Bronchial epithelial cell (primary cell): ENCODE data around the gene TBRG4. TPM values are rescaled to one million over a fixed set of nuclear protein-coding genes. Genes with fewer than 3 reads are reported as not detected.

Experiments used
- DNase-seq: peaks from one replicate; pipeline ENCODE4 v3.0.0-alpha.2; 2010; ENCODE audit warnings: low read depth
- FAIRE-seq: peaks from 2 replicates; lab custom pipeline; 2011; peaks lifted over from hg19 to GRCh38; lab: Jason Lieb, UNC
- H3K27me3 ChIP-seq: 2 replicates; pipeline ENCODE4 v1.5.1; 2011; ENCODE audit warnings: low read length; ENCODE audit not compliant: control insufficient read depth, insufficient read depth
- H3K36me3 ChIP-seq: 2 replicates; pipeline ENCODE4 v1.5.1; 2011; ENCODE audit warnings: low read length; ENCODE audit not compliant: control insufficient read depth, insufficient read depth
- H3K4me3 ChIP-seq: 2 replicates; pipeline ENCODE4 v1.5.1; 2011; ENCODE audit warnings: mild to moderate bottlenecking, low read depth, low read length, control low read depth
- total RNA-seq: library from RNA; depleted of rRNA; stranded (reverse); fragments of >200 nt; gene quantifications from 2 replicates; pipeline ENCODE4 v1.2.1, GENCODE V29; 2014
- TF ChIP-seq, protein P1 (sequence below): IDR thresholded peaks from 2 replicates; pipeline ENCODE4 v1.5.1; 2011; ENCODE audit warnings: mild to moderate bottlenecking, moderate library complexity, low read length, control low read depth, inconsistent platforms; ENCODE audit not compliant: insufficient read depth, severe bottlenecking

TBRG4 gene
- total RNA-seq, 1 donor from 2014 or later: 90.3 TPM

DNA sequence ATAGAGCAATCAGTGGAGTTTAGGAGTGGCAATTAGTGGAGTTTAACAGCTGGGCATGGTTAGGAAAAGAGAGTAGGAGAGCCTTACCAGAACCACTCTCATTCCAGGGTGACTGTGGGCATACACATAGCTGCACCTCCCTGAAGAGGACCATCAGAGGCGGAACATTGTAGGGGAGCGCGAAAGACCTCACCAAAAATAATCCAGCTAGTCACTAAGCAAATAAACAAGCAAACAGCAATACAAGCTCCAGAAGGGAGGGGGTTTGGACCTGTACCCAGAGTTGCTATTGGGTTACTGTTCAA lies 18.6 kb downstream of the TBRG4 start:
- FAIRE-seq: no peak
- no peak overlapping the region for H3K4me3 ChIP-seq
- no peaks in the 10 kb centered on the region for H3K36me3 ChIP-seq
- H3K27me3 ChIP-seq: no peaks in the 10 kb centered on the region
- TF ChIP-seq, protein P1, sequence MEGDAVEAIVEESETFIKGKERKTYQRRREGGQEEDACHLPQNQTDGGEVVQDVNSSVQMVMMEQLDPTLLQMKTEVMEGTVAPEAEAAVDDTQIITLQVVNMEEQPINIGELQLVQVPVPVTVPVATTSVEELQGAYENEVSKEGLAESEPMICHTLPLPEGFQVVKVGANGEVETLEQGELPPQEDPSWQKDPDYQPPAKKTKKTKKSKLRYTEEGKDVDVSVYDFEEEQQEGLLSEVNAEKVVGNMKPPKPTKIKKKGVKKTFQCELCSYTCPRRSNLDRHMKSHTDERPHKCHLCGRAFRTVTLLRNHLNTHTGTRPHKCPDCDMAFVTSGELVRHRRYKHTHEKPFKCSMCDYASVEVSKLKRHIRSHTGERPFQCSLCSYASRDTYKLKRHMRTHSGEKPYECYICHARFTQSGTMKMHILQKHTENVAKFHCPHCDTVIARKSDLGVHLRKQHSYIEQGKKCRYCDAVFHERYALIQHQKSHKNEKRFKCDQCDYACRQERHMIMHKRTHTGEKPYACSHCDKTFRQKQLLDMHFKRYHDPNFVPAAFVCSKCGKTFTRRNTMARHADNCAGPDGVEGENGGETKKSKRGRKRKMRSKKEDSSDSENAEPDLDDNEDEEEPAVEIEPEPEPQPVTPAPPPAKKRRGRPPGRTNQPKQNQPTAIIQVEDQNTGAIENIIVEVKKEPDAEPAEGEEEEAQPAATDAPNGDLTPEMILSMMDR: no peak
- no peak for DNase-seq

- DNase-seq: peak; percentile 85
- Histone ChIP-seq H3K36me3 (no peaks in the 10 kb centered on the region), H3K27me3 (no peaks in the 10 kb centered on the region), H3K4me3 (no peak overlapping the region)
- TF ChIP-seq, protein P1: no peak
- no peak for FAIRE-seq
Observed at GRCh38 chr7:45092100-45092930, 19.2 kb downstream of the TBRG4 start.

- FAIRE-seq (no peak), DNase-seq (peak; percentile 55)
- Histone ChIP-seq H3K36me3 (no peaks in the 10 kb centered on the region), H3K4me3 (peak overlapping the region; percentile 18), H3K27me3 (no peaks in the 10 kb centered on the region)
- TF ChIP-seq, protein P1: no peak
Observed at GRCh38 chr7:45089341-45089891, 22.1 kb downstream of the TBRG4 start.

- Histone ChIP-seq H3K27me3 (no peaks in the 10 kb centered on the region), H3K4me3 (peak within 1 kb of the TSS; percentile 18), H3K36me3 (no peaks in the 10 kb centered on the region)
- no peak for DNase-seq
- TF ChIP-seq, protein P1: no peak
- no peak for FAIRE-seq
Observed at GRCh38 chr7:45088821-45089340, 22.6 kb downstream of the TBRG4 start, which contains the start of gene NACAD. Gene NACAD, minus strand, starts transcription at chr7:45088969. Its CDS starts 75 bp downstream, at chr7:45088894.

GRCh38 chr7:45088146-45088701 lies 23.3 kb downstream of the TBRG4 start:
- DNase-seq (no peak), FAIRE-seq (no peak)
- Histone ChIP-seq H3K27me3 (no peaks in the 10 kb centered on the region), H3K36me3 (no peaks in the 10 kb centered on the region), H3K4me3 (no peak overlapping the region)
- TF ChIP-seq, protein P1: no peak
